Fibroblast of lung (primary cell): ENCODE results near the gene ZNF366. TPM values are rescaled to one million over a fixed set of nuclear protein-coding genes. Genes with fewer than 3 reads are reported as not detected.

ENCODE experiments used
- DNase-seq, 2 donors: peaks; one replicate each; pipeline versions ENCODE4 v3.0.0 to v3.0.0-alpha.2; 2010; ENCODE audit warnings: low read depth in 2 of 2
- H2AFZ ChIP-seq: 2 replicates; pipeline ENCODE4 v1.5.1; 2012; ENCODE audit warnings: low read length, control low read depth, inconsistent platforms
- H3K27ac ChIP-seq: 2 replicates; pipeline ENCODE4 v1.5.1; 2011; ENCODE audit warnings: low read length, control low read depth; ENCODE audit not compliant: insufficient read depth
- H3K27me3 ChIP-seq: 2 replicates; pipeline ENCODE4 v1.5.1; 2011; ENCODE audit warnings: mild to moderate bottlenecking, low read length; ENCODE audit not compliant: control insufficient read depth, insufficient read depth
- H3K36me3 ChIP-seq: 2 replicates; pipeline ENCODE4 v1.5.1; 2011; ENCODE audit warnings: low read length; ENCODE audit not compliant: control insufficient read depth, insufficient read depth
- H3K4me1 ChIP-seq: 2 replicates; pipeline ENCODE4 v1.5.1; 2011; ENCODE audit warnings: low read length; ENCODE audit not compliant: control insufficient read depth, insufficient read depth; ENCODE audit errors: extremely low read depth
- H3K4me2 ChIP-seq: 2 replicates; pipeline ENCODE4 v1.5.1; 2011; ENCODE audit warnings: low read length, control low read depth; ENCODE audit not compliant: insufficient read depth; ENCODE audit errors: extremely low read depth
- H3K4me3 ChIP-seq, 4 experiments: fragments of 200-600 bp in 1 of 4; sonication (generic) in 1 of 4; replicated peaks in 1 of 4; 2 replicates each; pipeline ENCODE4 v1.5.1; 2011 to 2016; ENCODE audit warnings: low read length in 4 of 4, low read depth in 3 of 4, mild to moderate bottlenecking in 3 of 4, control low read depth in 2 of 4, inconsistent platforms in 1 of 4, mixed read lengths in 1 of 4; ENCODE audit not compliant: insufficient read depth in 1 of 4; ENCODE audit errors: control extremely low read depth in 1 of 4
- H3K79me2 ChIP-seq: 2 replicates; pipeline ENCODE4 v1.5.1; 2012; ENCODE audit warnings: mild to moderate bottlenecking, low read length, inconsistent platforms; ENCODE audit not compliant: control insufficient read depth, insufficient read depth
- H3K9ac ChIP-seq: 2 replicates; pipeline ENCODE4 v1.5.1; 2011; ENCODE audit warnings: mild to moderate bottlenecking, low read length, control low read depth; ENCODE audit not compliant: insufficient read depth
- H3K9me3 ChIP-seq: 2 replicates; pipeline ENCODE4 v1.5.1; 2012; ENCODE audit warnings: low read depth, low read length; ENCODE audit not compliant: control insufficient read depth, insufficient read depth
- H4K20me1 ChIP-seq: 2 replicates; pipeline ENCODE4 v1.5.1; 2011; ENCODE audit warnings: low read length; ENCODE audit not compliant: control insufficient read depth, insufficient read depth; ENCODE audit errors: extremely low read depth
- EZH2 ChIP-seq: IDR thresholded peaks from 2 replicates; pipeline ENCODE4 v1.5.1; 2012; ENCODE audit warnings: low read length, control low read depth, mild to moderate bottlenecking; ENCODE audit errors: missing control alignments
- polyA plus RNA-seq, 2 donors: library from polyadenylated mRNA; depleted of rRNA in 1 of 2; stranded (reverse) in 1 of 2; unstranded in 1 of 2; fragments of >200 nt; gene quantifications; 2 replicates each; pipeline ENCODE4 v1.2.1, GENCODE V29; 2011 to 2012; ENCODE audit warnings: missing spikeins in 1 of 2
- total RNA-seq: library from RNA; depleted of rRNA; stranded (reverse); fragments of >200 nt; gene quantifications from 2 replicates; pipeline ENCODE4 v1.2.1, GENCODE V29; 2014
- TF ChIP-seq, protein P1 (sequence below), 2 donors: IDR thresholded peaks in 1 of 2; conservative IDR thresholded peaks in 1 of 2; 1 replicate in 1 of 2; 2 replicates in 1 of 2; pipeline ENCODE4 v1.5.1; 2011 to 2012; ENCODE audit warnings: low read length in 2 of 2, control low read depth in 1 of 2, inconsistent platforms in 1 of 2, low read depth in 1 of 2, mild to moderate bottlenecking in 1 of 2

The ZNF366 gene
- total and polyA plus RNA-seq, 2 donors (not counting 1 experiment from before 2014, with no cell fraction given), result not detected

DNA sequence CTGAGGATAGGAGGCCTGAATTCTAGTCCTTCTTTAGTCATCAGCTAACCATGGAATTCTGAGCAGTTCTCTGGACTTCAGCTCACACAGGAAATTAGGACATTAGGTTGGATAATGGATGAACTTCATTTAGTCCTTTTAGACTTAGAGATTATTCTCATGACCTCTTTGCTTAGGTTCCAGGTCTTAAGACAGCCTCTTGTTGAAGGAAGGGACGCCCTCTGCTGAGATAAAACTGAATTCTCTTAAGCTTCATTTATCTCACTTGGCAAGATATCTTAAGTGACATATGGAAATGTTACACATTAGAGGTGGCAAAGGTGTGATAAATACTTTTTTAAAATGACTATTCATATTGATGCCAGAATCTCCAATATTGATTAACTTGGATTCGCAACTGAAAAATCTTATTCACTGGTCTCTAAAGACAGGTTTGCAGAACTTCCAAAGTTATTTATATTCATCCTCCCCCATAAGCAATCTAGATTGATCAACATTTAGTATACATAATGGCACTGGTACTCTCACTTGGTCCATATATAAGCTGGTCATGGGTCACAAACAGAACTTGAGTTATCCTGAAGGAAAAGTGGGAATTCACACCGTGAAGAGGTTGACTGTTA lies 16.9 kb upstream of the ZNF366 start:
- Histone ChIP-seq H3K27me3 (no peaks in the 10 kb centered on the region), H4K20me1 (no peaks in the 10 kb centered on the region), H3K4me3 (no peak overlapping the region), H3K9me3 (no peaks in the 10 kb centered on the region), H2AFZ (no peak overlapping the region), H3K36me3 (no peaks in the 10 kb centered on the region), H3K27ac (no peak overlapping the region), H3K9ac (no peak overlapping the region), H3K4me1 (no peaks in the 10 kb centered on the region), H3K79me2 (no peaks in the 10 kb centered on the region), H3K4me2 (no peak overlapping the region)
- peak; percentile 80 to 92 for DNase-seq
- TF ChIP-seq, protein P1, sequence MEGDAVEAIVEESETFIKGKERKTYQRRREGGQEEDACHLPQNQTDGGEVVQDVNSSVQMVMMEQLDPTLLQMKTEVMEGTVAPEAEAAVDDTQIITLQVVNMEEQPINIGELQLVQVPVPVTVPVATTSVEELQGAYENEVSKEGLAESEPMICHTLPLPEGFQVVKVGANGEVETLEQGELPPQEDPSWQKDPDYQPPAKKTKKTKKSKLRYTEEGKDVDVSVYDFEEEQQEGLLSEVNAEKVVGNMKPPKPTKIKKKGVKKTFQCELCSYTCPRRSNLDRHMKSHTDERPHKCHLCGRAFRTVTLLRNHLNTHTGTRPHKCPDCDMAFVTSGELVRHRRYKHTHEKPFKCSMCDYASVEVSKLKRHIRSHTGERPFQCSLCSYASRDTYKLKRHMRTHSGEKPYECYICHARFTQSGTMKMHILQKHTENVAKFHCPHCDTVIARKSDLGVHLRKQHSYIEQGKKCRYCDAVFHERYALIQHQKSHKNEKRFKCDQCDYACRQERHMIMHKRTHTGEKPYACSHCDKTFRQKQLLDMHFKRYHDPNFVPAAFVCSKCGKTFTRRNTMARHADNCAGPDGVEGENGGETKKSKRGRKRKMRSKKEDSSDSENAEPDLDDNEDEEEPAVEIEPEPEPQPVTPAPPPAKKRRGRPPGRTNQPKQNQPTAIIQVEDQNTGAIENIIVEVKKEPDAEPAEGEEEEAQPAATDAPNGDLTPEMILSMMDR (conservative IDR thresholded peaks at IDR 0.05 in 1 of 2, IDR thresholded peaks at IDR 0.05 in 1 of 2; ENCODE audit: low read depth in 1 of 2, low read length in 2 of 2), result peak; percentile 57 to 59
- TF ChIP-seq EZH2, result no peak

DNA sequence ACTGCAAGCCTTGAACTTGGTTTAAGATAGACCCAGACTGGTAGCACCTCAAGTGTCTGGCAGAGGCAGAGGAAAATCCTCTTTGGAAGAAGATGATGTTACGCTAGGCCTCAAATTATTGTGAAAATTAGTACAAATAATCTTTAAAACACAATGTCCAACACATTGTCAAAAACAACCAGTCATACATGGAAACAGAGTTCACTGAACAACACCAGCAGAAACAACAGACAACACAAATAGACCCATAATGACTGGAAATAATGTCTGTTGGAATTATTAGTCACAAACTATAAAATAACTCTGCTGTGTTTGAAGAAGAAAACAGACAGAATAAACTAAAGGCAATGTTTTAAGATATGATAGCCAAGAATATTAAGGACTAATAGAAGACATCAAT lies 15.4 kb upstream of the ZNF366 start:
- no peak for DNase-seq
- Histone ChIP-seq H3K36me3 (no peaks in the 10 kb centered on the region), H3K4me1 (peaks cover 3% of the 10 kb centered on the region), H3K9me3 (no peaks in the 10 kb centered on the region), H3K9ac (no peak overlapping the region), H3K4me3 (no peak overlapping the region), H3K4me2 (no peak overlapping the region), H2AFZ (no peak overlapping the region), H4K20me1 (no peaks in the 10 kb centered on the region), H3K27ac (no peak overlapping the region), H3K27me3 (no peaks in the 10 kb centered on the region), H3K79me2 (no peaks in the 10 kb centered on the region)
- TF ChIP-seq, protein P1 (conservative IDR thresholded peaks at IDR 0.05 in 1 of 2, IDR thresholded peaks at IDR 0.05 in 1 of 2; ENCODE audit: low read depth in 1 of 2, low read length in 2 of 2), result no peak
- TF ChIP-seq EZH2, result no peak

DNA sequence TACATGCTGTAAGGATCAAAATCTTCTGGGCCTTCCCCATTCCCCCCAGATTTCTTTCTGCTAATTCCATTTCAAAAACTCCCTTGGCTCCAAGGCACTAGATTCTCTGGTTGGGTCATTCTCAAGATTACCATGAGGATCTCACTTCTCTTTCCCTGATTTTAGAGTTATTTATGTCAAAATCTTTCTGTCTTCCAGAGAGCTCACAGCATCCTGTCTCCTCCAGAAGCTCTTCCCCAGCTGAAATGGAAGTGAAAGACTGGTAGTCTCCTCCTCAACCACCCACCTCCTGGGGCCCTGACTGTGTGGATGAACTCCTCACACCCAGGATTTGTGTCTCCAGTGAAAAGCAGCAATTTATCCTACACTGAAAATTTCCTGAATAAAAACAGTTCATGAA lies 11.9 kb upstream of the ZNF366 start:
- no peak overlapping the region for H3K27ac ChIP-seq
- no peak overlapping the region for H3K9ac ChIP-seq
- no peak overlapping the region for H3K4me3 ChIP-seq
- H3K79me2 ChIP-seq, result no peaks in the 10 kb centered on the region
- no peak for DNase-seq
- H4K20me1 ChIP-seq, result no peaks in the 10 kb centered on the region
- no peak overlapping the region for H3K4me2 ChIP-seq
- no peak for TF ChIP-seq EZH2
- TF ChIP-seq, protein P1 (conservative IDR thresholded peaks at IDR 0.05 in 1 of 2, IDR thresholded peaks at IDR 0.05 in 1 of 2; ENCODE audit: low read depth in 1 of 2, low read length in 2 of 2), result no peak
- no peak overlapping the region for H2AFZ ChIP-seq
- H3K9me3 ChIP-seq, result no peaks in the 10 kb centered on the region
- H3K4me1 ChIP-seq, result peaks cover 3% of the 10 kb centered on the region
- no peaks in the 10 kb centered on the region for H3K36me3 ChIP-seq
- no peaks in the 10 kb centered on the region for H3K27me3 ChIP-seq
